ENCODE measurements around the gene DSCAML1. TPM values are rescaled to one million over a fixed set of nuclear protein-coding genes. Genes with fewer than 3 reads are reported as not detected.

Gene DSCAML1
- total RNA-seq, 2 donors from 2014 or later = 0.21 to 0.92 TPM

DNA sequence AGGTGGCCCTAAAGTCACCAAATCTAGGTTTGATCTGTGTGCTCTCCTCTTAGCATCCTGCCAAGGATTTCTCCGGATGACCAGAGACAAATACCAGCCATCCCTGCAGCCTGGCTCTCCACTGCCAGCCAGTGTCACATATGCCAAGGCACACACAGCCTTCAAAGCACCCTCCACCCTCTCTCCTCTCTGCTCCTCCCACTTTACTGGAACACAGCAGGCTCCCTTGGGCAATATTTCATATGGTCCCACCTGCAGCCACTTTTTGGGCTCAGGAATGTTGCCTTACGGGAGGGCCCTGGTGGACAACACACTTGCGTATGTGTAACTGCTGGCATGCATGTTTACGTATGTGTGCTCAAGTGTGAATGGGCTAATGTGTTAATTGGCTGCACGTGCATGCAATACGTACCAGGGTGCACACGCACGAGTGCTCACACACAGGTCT lies 285.5 kb downstream of the DSCAML1 start:
- no peak overlapping the region for H3K27ac Mint-ChIP-seq
- H3K4me1 Mint-ChIP-seq = no peaks in the 10 kb centered on the region
- H3K27me3 Mint-ChIP-seq = peaks cover 51% of the 10 kb centered on the region
- H3K4me3 Mint-ChIP-seq = no peak overlapping the region
- no peaks in the 10 kb centered on the region for H3K36me3 Mint-ChIP-seq (ENCODE audit: low read depth)
- DNase-seq (no peak), ATAC-seq (no peak)
- no peaks in the 10 kb centered on the region for H3K9me3 ChIP-seq (ENCODE audit: control insufficient read depth, low read length, poor library complexity, severe bottlenecking)

DNA sequence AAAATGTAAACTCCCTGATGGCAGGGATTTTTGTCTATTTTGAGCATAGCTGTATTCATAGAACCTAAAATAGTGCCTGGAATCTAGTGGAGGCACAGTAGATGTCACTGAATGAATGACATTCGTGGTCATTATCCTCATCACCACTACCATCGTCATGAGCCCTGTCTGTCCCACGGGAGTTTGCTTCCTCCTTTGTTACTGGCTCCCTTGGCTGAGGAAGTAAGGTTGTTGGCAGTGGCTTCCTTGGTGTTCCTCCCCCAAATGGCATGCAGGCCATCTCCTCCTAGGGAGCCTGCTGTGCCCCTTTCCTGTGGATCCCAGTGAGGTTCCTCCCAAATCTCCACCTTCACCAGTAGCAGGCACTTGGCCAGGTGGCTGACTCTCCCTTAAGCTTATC lies 286.4 kb downstream of the DSCAML1 start:
- H3K9me3 ChIP-seq (ENCODE audit: control insufficient read depth, low read length, poor library complexity, severe bottlenecking) = no peaks in the 10 kb centered on the region
- DNase-seq = no peak
- Mint-ChIP-seq H3K4me1 (no peaks in the 10 kb centered on the region), H3K4me3 (no peak overlapping the region), H3K36me3 (ENCODE audit: low read depth) (no peaks in the 10 kb centered on the region), H3K27ac (no peak overlapping the region), H3K27me3 (peaks cover 46% of the 10 kb centered on the region)
- no peak for ATAC-seq

DNA sequence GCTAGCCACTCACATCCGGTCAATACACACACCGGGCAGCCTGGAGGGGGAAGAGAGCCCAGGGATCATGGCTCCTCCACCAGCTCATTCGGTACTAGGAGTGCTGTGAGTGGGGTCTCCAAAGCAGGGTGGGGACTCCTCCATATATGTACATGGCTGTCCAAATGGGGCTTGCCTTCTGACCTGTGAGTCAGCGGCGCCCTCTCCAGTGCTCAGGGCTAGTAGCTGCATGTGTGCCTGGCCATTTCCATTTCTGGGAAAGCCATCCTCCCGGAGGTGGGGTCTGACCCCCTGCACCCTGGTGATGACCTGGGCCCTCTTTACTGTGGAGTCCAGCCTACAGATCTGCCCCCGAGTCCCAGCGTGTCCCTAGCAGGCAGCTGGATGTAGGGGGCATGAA lies 287.5 kb downstream of the DSCAML1 start:
- Mint-ChIP-seq H3K4me3 (no peak overlapping the region), H3K27ac (no peak overlapping the region), H3K36me3 (ENCODE audit: low read depth) (no peaks in the 10 kb centered on the region), H3K4me1 (no peaks in the 10 kb centered on the region), H3K27me3 (peaks cover 43% of the 10 kb centered on the region)
- ATAC-seq (no peak), DNase-seq (no peak)
- no peaks in the 10 kb centered on the region for H3K9me3 ChIP-seq (ENCODE audit: control insufficient read depth, low read length, poor library complexity, severe bottlenecking)

DNA sequence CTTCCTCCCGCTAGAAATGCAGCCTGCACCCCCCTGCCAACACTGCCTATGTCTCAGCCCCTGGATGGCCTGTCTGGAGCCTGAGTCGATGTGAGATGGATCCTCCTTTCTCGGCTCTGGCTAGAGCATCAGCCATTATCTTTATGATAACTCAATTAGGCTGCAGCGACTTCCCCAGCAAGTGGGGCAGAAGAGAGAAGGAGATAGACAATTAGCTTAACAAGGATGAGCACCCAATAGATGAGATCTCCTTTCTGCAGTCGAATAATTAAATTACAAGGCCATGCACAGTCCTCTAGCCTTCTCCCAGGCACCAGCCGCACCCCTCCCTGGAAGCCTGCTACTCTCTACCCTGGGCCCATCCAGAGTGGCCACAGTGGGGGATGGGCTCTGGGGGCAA lies 290.0 kb downstream of the DSCAML1 start:
- H3K27ac Mint-ChIP-seq = no peak overlapping the region
- no peaks in the 10 kb centered on the region for H3K9me3 ChIP-seq (ENCODE audit: control insufficient read depth, low read length, poor library complexity, severe bottlenecking)
- DNase-seq (no peak), ATAC-seq (no peak)
- H3K4me3 Mint-ChIP-seq = no peak overlapping the region
- H3K36me3 Mint-ChIP-seq (ENCODE audit: low read depth) = no peaks in the 10 kb centered on the region
- no peaks in the 10 kb centered on the region for H3K4me1 Mint-ChIP-seq
- peaks cover 52% of the 10 kb centered on the region for H3K27me3 Mint-ChIP-seq

DNA sequence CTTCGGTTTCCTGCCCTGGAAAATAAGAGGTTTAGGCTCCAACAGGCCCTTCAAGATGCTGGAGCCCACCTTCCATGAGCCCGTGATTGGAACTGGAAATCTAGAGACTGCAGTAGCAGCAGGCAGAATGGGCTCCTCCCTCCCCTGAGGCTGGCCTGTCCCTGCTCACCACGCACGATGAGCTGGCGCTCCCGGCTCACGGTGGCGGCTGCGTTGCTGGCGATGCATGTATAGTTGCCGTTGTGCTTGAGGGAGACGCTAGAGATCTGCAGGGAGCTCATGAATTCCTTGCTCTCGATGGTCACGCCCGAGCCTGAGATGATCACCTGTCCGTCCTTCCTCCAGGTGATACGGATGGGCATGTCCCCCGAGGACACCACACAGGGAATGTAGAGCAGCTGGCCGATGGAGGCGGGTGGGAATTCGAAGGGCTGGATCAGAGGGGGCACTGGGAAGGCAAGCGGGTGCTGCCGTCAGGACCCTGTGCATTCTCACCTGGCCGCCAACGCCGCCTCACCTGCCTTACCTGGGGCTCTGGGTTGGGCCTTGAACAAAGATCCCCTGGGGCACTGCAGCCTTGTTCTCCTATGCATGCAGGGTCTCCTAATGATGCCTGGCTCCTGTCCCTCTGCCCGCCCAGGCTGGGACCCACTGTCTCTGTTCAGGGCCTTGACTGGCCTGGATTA lies 291.6 kb downstream of the DSCAML1 start:
- Mint-ChIP-seq H3K36me3 (ENCODE audit: low read depth) (no peaks in the 10 kb centered on the region), H3K4me1 (peaks cover 2% of the 10 kb centered on the region), H3K27ac (no peak overlapping the region), H3K4me3 (no peak overlapping the region), H3K27me3 (peaks cover 45% of the 10 kb centered on the region)
- DNase-seq (no peak), ATAC-seq (no peak)
- H3K9me3 ChIP-seq (ENCODE audit: control insufficient read depth, low read length, poor library complexity, severe bottlenecking) = no peaks in the 10 kb centered on the region

DNA sequence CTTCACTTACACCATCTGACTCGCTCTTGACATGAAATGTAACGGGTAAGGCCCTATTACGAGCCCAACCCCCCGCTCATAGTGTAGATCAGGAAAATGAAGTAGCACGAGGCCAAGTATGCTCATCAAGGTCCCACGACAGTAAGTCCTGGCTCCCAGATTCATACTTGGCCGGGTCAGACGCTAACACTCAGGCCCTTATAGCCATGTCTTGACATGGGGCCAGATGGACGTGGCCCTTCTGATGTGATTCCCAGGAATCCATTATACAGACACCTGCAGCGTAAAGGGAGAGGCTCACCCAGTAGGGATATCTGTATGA lies 294.3 kb downstream of the DSCAML1 start:
- no peaks in the 10 kb centered on the region for H3K9me3 ChIP-seq (ENCODE audit: control insufficient read depth, low read length, poor library complexity, severe bottlenecking)
- H3K27me3 Mint-ChIP-seq = peaks cover 36% of the 10 kb centered on the region
- ATAC-seq = no peak
- peaks cover 4% of the 10 kb centered on the region for H3K4me1 Mint-ChIP-seq
- H3K36me3 Mint-ChIP-seq (ENCODE audit: low read depth) = no peaks in the 10 kb centered on the region
- no peak overlapping the region for H3K27ac Mint-ChIP-seq
- no peak for DNase-seq
- no peak overlapping the region for H3K4me3 Mint-ChIP-seq

DNA sequence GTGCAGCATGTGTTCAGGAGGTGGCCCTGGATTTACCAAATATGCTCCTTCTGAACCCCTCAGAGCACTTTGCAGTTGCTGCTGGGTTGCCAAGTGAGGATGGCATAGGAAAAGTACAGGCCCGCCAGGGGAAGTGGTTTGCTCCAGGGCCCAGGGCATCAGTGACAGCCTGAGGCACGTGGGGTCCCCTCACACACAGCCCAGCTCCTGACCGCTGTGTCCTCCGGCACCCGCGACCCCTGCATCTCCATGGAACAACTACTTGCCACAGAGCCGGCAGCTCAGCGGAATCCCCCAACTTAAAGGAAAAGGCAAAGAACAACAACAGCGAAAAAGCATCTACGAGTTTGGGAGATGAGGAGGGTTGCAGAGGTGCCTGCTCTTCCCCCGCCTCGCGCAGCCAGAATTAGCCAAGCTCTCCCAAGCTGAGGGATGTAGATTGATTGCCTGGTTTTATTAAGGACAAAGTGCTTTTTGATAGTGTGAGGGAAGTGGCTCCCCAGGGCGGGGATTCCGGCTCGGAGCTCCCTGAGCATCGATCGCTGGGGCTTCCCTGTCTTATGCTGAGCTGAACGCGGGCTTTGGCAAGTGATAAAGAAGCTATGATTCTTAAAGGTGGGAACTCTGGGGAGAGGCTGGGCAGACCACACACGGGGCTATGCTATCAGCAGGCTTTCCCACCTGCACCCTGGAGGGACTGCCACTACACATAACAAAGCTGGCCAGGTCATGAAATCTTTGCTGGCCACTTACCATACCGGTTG lies 294.8 kb downstream of the DSCAML1 start:
- ATAC-seq = no peak
- H3K9me3 ChIP-seq (ENCODE audit: control insufficient read depth, low read length, poor library complexity, severe bottlenecking) = no peaks in the 10 kb centered on the region
- Mint-ChIP-seq H3K27ac (no peak overlapping the region), H3K27me3 (peaks cover 35% of the 10 kb centered on the region), H3K4me3 (no peak overlapping the region), H3K36me3 (ENCODE audit: low read depth) (no peaks in the 10 kb centered on the region), H3K4me1 (peaks cover 4% of the 10 kb centered on the region)
- DNase-seq = no peak

DNA sequence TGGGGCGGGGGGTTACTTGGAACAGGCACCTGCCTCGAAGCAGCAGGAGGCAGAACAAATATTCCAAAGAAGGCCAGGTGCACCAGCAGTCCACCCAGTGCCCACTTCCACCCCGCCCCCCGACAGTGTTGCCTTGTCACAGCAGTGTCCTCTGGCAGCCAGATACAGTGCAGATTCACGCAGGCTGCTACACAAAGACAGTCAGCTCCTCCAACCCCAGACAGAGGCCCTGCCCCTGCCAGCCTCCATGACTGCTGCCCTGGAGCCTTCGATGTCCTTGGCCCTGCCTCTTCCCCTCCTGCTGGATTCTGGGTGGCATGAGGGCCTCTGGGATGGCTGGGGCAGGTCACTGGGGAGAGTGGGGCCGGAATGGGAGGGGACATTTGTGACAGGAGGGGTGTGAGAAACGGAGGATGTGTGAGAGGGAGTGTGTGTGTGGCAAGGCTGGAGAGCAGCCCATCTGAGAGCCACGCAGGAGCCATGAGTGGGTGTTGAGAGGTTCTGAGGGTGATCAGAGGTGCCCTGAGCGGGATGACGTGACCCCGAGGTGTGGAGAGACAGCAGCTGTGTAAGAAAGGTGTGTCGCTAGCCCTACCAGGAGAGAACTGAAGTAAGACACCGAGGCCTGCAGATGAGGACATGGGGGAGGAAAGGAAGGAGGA lies 295.6 kb downstream of the DSCAML1 start:
- peaks cover 38% of the 10 kb centered on the region for H3K27me3 Mint-ChIP-seq
- H3K4me3 Mint-ChIP-seq = no peak overlapping the region
- peaks cover 4% of the 10 kb centered on the region for H3K4me1 Mint-ChIP-seq
- H3K27ac Mint-ChIP-seq = no peak overlapping the region
- no peaks in the 10 kb centered on the region for H3K36me3 Mint-ChIP-seq (ENCODE audit: low read depth)
- DNase-seq = no peak
- ATAC-seq = no peak
- H3K9me3 ChIP-seq (ENCODE audit: control insufficient read depth, low read length, poor library complexity, severe bottlenecking) = no peaks in the 10 kb centered on the region

DNA sequence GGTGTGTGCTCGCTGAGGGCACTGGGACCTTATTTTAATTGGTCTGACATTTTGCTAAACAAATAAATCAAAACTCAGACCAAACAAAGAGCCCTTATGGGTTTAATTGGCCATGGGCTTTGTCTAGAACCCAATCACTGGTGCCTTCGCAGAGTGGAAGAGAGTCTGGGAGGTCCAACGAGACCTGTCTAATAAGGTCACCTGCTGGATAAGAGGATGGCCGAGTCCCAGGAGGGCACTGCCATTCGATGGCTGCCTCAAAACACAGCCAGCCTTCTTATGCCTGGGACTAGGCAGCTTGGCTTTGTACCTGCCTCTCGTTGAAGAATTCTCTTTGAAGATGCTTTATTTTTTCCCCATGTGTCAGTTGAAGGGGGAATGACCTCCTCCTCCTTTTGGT lies 298.2 kb downstream of the DSCAML1 start:
- Mint-ChIP-seq H3K4me1 (peaks cover 7% of the 10 kb centered on the region), H3K27me3 (peaks cover 45% of the 10 kb centered on the region), H3K36me3 (ENCODE audit: low read depth) (peaks cover 5% of the 10 kb centered on the region), H3K27ac (no peak overlapping the region), H3K4me3 (no peak overlapping the region)
- ATAC-seq = no peak
- DNase-seq = no peak
- H3K9me3 ChIP-seq (ENCODE audit: control insufficient read depth, low read length, poor library complexity, severe bottlenecking) = no peaks in the 10 kb centered on the region

DNA sequence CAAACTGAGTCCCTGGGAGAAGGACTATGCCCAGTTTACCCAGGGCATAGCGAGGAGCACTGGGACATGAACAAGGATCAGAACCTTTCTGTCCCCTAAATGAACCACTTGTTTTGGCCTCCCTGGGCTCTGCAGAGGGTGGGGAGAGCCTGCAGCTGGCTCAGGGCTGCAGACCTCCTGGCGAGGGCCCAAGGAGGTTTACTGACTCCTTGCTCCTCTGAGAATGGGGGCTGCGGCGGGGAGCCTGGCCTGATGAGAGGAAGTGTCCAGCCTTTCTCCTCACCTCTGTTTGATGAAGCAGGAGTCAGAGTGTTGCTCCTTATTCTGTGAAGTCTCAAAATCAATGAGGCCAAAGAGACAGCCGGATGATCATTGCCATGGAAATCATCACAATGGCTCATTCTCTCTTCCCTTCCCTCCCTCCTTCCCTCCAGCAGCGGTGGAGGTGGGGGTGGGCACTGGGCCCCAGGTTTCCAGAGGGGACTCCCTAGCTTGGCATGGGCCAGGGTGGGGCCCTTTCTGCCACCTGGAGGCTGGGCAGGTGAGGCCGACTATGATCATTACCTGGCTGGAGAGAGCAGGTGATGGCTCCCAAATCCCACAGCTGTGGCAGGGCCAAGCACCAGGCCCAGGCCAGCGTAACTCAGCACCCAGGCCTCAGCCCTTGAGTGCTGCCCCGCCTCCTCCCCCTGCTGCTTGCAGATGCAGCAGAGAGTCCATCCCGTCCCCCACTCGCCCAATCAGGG lies 299.6 kb downstream of the DSCAML1 start:
- Mint-ChIP-seq H3K27ac (no peak overlapping the region), H3K36me3 (ENCODE audit: low read depth) (peaks cover 5% of the 10 kb centered on the region), H3K27me3 (peaks cover 33% of the 10 kb centered on the region), H3K4me1 (peaks cover 7% of the 10 kb centered on the region), H3K4me3 (no peak overlapping the region)
- DNase-seq (no peak), ATAC-seq (no peak)
- H3K9me3 ChIP-seq (ENCODE audit: control insufficient read depth, low read length, poor library complexity, severe bottlenecking) = no peaks in the 10 kb centered on the region

DNA sequence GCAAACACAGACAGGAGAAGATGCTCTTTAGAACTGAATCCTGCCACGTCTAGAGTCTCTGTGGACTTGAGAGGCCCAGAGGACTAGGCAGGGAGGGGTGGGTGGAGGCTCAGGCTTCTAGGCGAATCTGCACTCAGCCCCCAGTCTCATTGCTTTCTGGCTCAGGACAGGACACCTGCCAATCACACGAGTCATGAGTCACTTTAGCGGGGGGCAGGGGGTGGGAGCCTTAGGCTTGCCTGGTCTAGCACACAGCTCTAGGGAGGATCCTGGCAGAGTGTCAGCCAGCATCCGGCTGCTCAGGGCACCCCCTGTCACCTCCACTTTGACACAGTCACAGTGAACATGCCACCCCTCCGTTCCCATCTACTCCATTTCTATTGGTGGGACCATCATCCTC lies 301.7 kb downstream of the DSCAML1 start:
- H3K36me3 Mint-ChIP-seq (ENCODE audit: low read depth) = peaks cover 5% of the 10 kb centered on the region
- H3K9me3 ChIP-seq (ENCODE audit: control insufficient read depth, low read length, poor library complexity, severe bottlenecking) = no peaks in the 10 kb centered on the region
- no peak overlapping the region for H3K4me3 Mint-ChIP-seq
- H3K27ac Mint-ChIP-seq = no peak overlapping the region
- H3K27me3 Mint-ChIP-seq = peaks cover 45% of the 10 kb centered on the region
- DNase-seq (no peak), ATAC-seq (no peak)
- H3K4me1 Mint-ChIP-seq = peaks cover 9% of the 10 kb centered on the region

DNA sequence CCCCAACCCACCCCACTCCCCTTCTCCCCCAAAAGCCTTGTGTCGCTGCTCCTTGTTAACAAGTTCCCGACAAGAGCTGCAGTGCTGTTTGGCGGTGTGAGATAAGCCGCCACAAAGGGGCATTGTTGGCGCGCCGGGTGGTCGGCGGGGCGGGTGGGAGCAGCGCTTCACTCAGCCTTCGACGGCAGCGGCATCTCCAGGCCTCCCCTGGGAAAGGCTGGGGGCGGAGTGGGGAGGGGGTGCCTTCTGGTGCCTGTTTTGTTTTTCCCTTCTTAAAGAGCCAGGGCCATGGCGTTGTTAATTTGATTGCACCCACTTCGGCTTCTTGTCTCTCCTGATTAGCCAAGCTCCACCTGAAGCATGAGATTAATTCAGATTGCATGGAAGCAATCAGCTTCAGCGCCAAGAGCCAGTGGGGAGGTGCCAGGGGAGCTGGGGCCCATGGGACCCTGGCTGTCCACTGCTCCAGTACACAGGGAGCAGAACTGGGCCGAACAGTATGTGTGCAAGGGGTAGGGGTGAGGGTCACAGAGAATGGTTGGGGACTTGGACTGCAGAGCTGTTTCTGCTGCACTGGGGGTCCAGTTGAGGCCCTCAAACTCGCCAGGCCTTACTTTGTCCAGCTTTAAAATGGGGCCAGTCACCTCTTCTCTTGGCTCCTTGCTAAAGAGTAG lies 304.3 kb downstream of the DSCAML1 start:
- peaks cover 64% of the 10 kb centered on the region for H3K27me3 Mint-ChIP-seq
- no peak for ATAC-seq
- H3K9me3 ChIP-seq (ENCODE audit: control insufficient read depth, low read length, poor library complexity, severe bottlenecking) = no peaks in the 10 kb centered on the region
- no peak overlapping the region for H3K27ac Mint-ChIP-seq
- DNase-seq = no peak
- H3K4me1 Mint-ChIP-seq = peaks cover 8% of the 10 kb centered on the region
- H3K4me3 Mint-ChIP-seq = no peak overlapping the region
- H3K36me3 Mint-ChIP-seq (ENCODE audit: low read depth) = peaks cover 5% of the 10 kb centered on the region

DNA sequence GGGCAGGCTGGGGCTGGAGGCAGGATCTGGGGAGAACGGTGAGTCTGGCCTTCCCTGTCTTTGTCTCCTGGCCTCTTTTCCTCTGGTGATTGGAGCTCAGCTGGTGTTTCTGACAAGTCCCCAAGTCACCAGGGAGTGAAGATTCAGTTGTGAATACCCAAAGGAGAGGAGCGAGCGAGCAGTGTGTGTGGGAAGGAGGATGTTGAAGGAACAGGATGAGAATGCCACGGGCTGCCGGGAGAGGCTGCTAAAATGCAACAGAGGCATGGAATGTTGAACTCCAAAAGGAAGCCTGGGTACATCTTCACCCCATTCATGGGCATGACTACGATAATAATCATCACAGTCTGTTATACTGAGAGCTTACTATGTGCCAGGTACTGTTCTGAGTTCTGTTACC lies 306.1 kb downstream of the DSCAML1 start:
- Mint-ChIP-seq H3K4me1 (peaks cover 8% of the 10 kb centered on the region), H3K4me3 (no peak overlapping the region), H3K36me3 (ENCODE audit: low read depth) (peaks cover 2% of the 10 kb centered on the region), H3K27ac (no peak overlapping the region), H3K27me3 (peaks cover 62% of the 10 kb centered on the region)
- H3K9me3 ChIP-seq (ENCODE audit: control insufficient read depth, low read length, poor library complexity, severe bottlenecking) = no peaks in the 10 kb centered on the region
- DNase-seq = no peak
- no peak for ATAC-seq

Data from T-helper 17 cell (primary cell).